Measurements from ENCODE around the gene FMNL2. TPM values are rescaled to one million over a fixed set of nuclear protein-coding genes. Genes with fewer than 3 reads are reported as not detected.
A peak's percentile ranks its signal among the peaks of the same experiment; 100 is the strongest.

Gene FMNL2
- total RNA-seq, 1 donor from 2014 or later, result 166 TPM

- Mint-ChIP-seq H3K27me3 (ENCODE audit: unreplicated experiment) (peaks cover 2% of the 10 kb centered on the region), H3K27ac (ENCODE audit: unreplicated experiment) (peak overlapping the region; percentile 55), H3K36me3 (ENCODE audit: unreplicated experiment) (no peaks in the 10 kb centered on the region), H3K9me3 (ENCODE audit: unreplicated experiment) (peaks cover 2% of the 10 kb centered on the region), H3K4me1 (ENCODE audit: low read depth, unreplicated experiment) (peaks cover 43% of the 10 kb centered on the region), H3K4me3 (ENCODE audit: unreplicated experiment) (no peak overlapping the region)
- DNase-seq, result no peak
- TF ChIP-seq CTCF (IDR thresholded peaks at IDR 0.05; ENCODE audit: partially characterized antibody, unreplicated experiment), result no peak
Observed at GRCh38 chr2:152352616-152353015, 17.6 kb downstream of the FMNL2 start.

DNA sequence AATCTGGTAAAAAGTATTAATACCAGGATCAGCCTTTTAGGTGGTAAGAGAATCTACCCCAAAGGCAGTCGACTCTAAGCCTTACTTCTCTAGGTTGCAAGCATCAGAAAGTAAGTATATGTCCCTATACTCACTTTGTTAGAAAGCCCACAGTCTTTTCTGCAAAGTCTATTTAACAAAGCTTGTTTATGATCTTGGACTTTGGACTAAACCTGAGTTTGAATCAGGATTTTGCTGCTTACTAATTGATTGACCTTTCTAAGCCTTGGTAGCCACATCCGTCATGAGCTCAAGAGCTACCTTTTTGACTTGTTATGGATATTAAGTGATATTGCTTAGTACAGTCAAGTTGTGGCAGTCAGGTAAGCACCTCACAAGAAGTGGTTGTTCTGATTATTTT, 18.4 kb downstream of the FMNL2 start:
- Mint-ChIP-seq H3K4me1 (ENCODE audit: low read depth, unreplicated experiment) (peaks cover 39% of the 10 kb centered on the region), H3K4me3 (ENCODE audit: unreplicated experiment) (no peak overlapping the region), H3K27me3 (ENCODE audit: unreplicated experiment) (peaks cover 2% of the 10 kb centered on the region), H3K9me3 (ENCODE audit: unreplicated experiment) (peaks cover 2% of the 10 kb centered on the region), H3K36me3 (ENCODE audit: unreplicated experiment) (no peaks in the 10 kb centered on the region), H3K27ac (ENCODE audit: unreplicated experiment) (peak overlapping the region; percentile 97)
- no peak for DNase-seq
- TF ChIP-seq CTCF (IDR thresholded peaks at IDR 0.05; ENCODE audit: partially characterized antibody, unreplicated experiment), result no peak

GRCh38 chr2:152354069-152354755, 19.2 kb downstream of the FMNL2 start:
- no peak for DNase-seq
- Mint-ChIP-seq H3K4me3 (ENCODE audit: unreplicated experiment) (no peak overlapping the region), H3K27ac (ENCODE audit: unreplicated experiment) (peak overlapping the region; percentile 97), H3K4me1 (ENCODE audit: low read depth, unreplicated experiment) (peaks cover 34% of the 10 kb centered on the region), H3K27me3 (ENCODE audit: unreplicated experiment) (peaks cover 2% of the 10 kb centered on the region), H3K36me3 (ENCODE audit: unreplicated experiment) (no peaks in the 10 kb centered on the region), H3K9me3 (ENCODE audit: unreplicated experiment) (peaks cover 2% of the 10 kb centered on the region)
- TF ChIP-seq CTCF (IDR thresholded peaks at IDR 0.05; ENCODE audit: partially characterized antibody, unreplicated experiment), result no peak

DNA sequence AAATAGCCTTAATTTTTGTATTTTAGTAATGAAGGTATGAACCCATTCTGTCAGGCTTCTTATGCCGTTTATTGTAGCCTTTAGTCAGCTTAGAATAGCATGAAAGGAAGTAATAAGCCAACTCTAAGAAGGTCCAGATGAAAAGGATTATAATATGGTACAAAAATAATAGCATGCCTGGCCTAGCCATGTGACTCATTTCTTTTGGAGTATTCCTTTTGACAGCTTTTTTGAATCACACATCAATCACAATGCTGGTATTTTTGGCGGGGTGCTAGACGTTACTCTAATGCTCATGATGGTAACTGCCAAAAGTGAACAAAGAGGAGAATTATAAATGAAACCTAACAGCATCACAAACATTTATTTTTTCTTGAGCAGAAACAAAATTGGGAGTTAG, 19.9 kb downstream of the FMNL2 start:
- Mint-ChIP-seq H3K4me3 (ENCODE audit: unreplicated experiment) (no peak overlapping the region), H3K4me1 (ENCODE audit: low read depth, unreplicated experiment) (peaks cover 27% of the 10 kb centered on the region), H3K27me3 (ENCODE audit: unreplicated experiment) (peaks cover 2% of the 10 kb centered on the region), H3K9me3 (ENCODE audit: unreplicated experiment) (peaks cover 2% of the 10 kb centered on the region), H3K36me3 (ENCODE audit: unreplicated experiment) (no peaks in the 10 kb centered on the region), H3K27ac (ENCODE audit: unreplicated experiment) (peak overlapping the region; percentile 97)
- TF ChIP-seq CTCF (IDR thresholded peaks at IDR 0.05; ENCODE audit: partially characterized antibody, unreplicated experiment), result no peak
- no peak for DNase-seq

DNA sequence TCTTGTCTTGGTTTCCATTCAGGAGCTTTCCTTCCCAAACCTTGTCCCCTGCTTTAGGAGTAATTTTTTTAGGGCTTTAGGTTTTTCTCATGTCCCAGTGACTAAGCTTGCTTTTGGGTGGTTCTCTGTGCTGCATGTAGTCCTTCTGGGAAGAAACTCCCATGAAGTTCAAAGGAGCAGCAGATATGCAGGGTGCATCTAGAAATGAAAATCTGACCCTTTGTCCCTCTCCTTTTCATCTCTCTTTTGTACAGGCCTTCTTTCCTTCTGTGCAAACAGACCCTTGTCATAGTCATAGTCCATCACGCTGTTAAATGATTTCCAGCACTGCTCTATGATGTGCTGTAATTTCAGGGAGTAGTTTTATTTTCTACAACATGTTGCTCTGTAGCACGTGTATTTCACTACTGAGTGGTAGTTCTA, 20.4 kb downstream of the FMNL2 start:
- Mint-ChIP-seq H3K9me3 (ENCODE audit: unreplicated experiment) (peaks cover 2% of the 10 kb centered on the region), H3K4me3 (ENCODE audit: unreplicated experiment) (no peak overlapping the region), H3K27ac (ENCODE audit: unreplicated experiment) (peak overlapping the region; percentile 83), H3K36me3 (ENCODE audit: unreplicated experiment) (no peaks in the 10 kb centered on the region), H3K27me3 (ENCODE audit: unreplicated experiment) (peaks cover 2% of the 10 kb centered on the region), H3K4me1 (ENCODE audit: low read depth, unreplicated experiment) (peaks cover 23% of the 10 kb centered on the region)
- no peak for DNase-seq
- TF ChIP-seq CTCF (IDR thresholded peaks at IDR 0.05; ENCODE audit: partially characterized antibody, unreplicated experiment), result no peak

Data from glutamatergic neuron (in vitro differentiated cells).